GM21515 (cell line): ENCODE data around the gene STAM.

Experiments
- ATAC-seq: cut with Tn5 transposase; IDR thresholded peaks from one replicate; pipeline ENCODE4 v1.9.1; 2021; ENCODE audit not compliant: unreplicated experiment

The STAM gene

GRCh38 chr10:17758200-17758599, 114.2 kb downstream of the STAM start:
- no peak for ATAC-seq

- no peak for ATAC-seq
Observed at GRCh38 chr10:17758896-17759295, 114.9 kb downstream of the STAM start.

- ATAC-seq: no peak
Observed at GRCh38 chr10:17764142-17764541, 120.2 kb downstream of the STAM start.

GRCh38 chr10:17765602-17766001, 121.7 kb downstream of the STAM start:
- no peak for ATAC-seq
